SK-N-SH (cell line): ENCODE results near the gene UQCR11. TPM values are rescaled to one million over a fixed set of nuclear protein-coding genes. Genes with fewer than 3 reads are reported as not detected.

Experiments
- CTCF ChIA-PET: fragments of 300-600, 350-600 bp; formaldehyde crosslinking; extraction: SDS; loops from one replicate; lab custom pipeline; 2021; lab: Yijun Ruan, JAX
- POLR2A ChIA-PET: fragments of 350-600 bp; sonication (Branson Sonifier 250); formaldehyde crosslinking; extraction: SDS; loops from one replicate; lab custom pipeline; 2020; ENCODE audit warnings: antibody characterized with exemption, inconsistent platforms; lab: Yijun Ruan, JAX
- DNase-seq: peaks from one replicate; pipeline ENCODE4 v3.0.0; 2012
- H2AFZ ChIP-seq: fragments of 200-600 bp; sonication (generic); 2 replicates; pipeline ENCODE4 v1.8.1; 2016; ENCODE audit warnings: antibody characterized with exemption, mild to moderate bottlenecking, low read depth
- H3F3A ChIP-seq: fragments of 200-600 bp; sonication (generic); replicated peaks from 2 replicates; pipeline ENCODE3; 2016; ENCODE audit warnings: antibody characterized with exemption, mild to moderate bottlenecking; ENCODE audit not compliant: insufficient read depth
- H3K27ac ChIP-seq, 2 experiments: fragments of 200-500 bp in 1 of 2; fragments of 200-600 bp in 1 of 2; sonication (Bioruptor generic) in 1 of 2; sonication (generic), shearing (Covaris generic) in 1 of 2; 2 replicates each; pipeline versions ENCODE4 v1.5.1 to v1.6.1; 2014 to 2016; ENCODE audit warnings: low read depth in 2 of 2, inconsistent platforms in 1 of 2, low read length in 1 of 2, mild to moderate bottlenecking in 1 of 2, mixed read lengths in 1 of 2
- H3K27me3 ChIP-seq: fragments of 200-600 bp; sonication (generic), shearing (Covaris generic); 2 replicates; pipeline ENCODE4 v1.6.1; 2016; ENCODE audit warnings: mixed run types; ENCODE audit not compliant: insufficient read depth
- H3K36me3 ChIP-seq, 2 experiments: fragments of 200-500 bp in 1 of 2; fragments of 200-600 bp in 1 of 2; sonication (Bioruptor generic) in 1 of 2; sonication (generic) in 1 of 2; replicated peaks in 1 of 2; 2 replicates each; pipeline versions ENCODE3 to v1.5.1; 2014 to 2016; ENCODE audit warnings: low read length in 1 of 2, mild to moderate bottlenecking in 1 of 2; ENCODE audit not compliant: insufficient read depth in 2 of 2, control insufficient read depth in 1 of 2
- H3K4me1 ChIP-seq, 2 experiments: fragments of 200-500 bp in 1 of 2; fragments of 200-600 bp in 1 of 2; sonication (Bioruptor generic) in 1 of 2; sonication (generic), shearing (Covaris generic) in 1 of 2; 2 replicates each; pipeline versions ENCODE4 v1.5.1 to v1.6.1; 2014 to 2016; ENCODE audit warnings: low read depth in 1 of 2, low read length in 1 of 2, mixed run types in 1 of 2; ENCODE audit not compliant: insufficient read depth in 2 of 2, control insufficient read depth in 1 of 2
- H3K4me2 ChIP-seq: fragments of 200-600 bp; sonication (generic), shearing (Covaris generic); 2 replicates; pipeline ENCODE4 v1.6.1; 2017; ENCODE audit warnings: mixed run types
- H3K4me3 ChIP-seq, 2 experiments: fragments of 200-500 bp in 1 of 2; fragments of 200-600 bp in 1 of 2; sonication (Bioruptor generic) in 1 of 2; sonication (generic), shearing (Covaris generic) in 1 of 2; 2 replicates each; pipeline versions ENCODE4 v1.5.1 to v1.8.1; 2014 to 2016; ENCODE audit warnings: low read depth in 2 of 2, inconsistent platforms in 1 of 2, low read length in 1 of 2, mild to moderate bottlenecking in 1 of 2, mixed read lengths in 1 of 2, moderate library complexity in 1 of 2
- H3K79me2 ChIP-seq: fragments of 200-600 bp; sonication (generic); 2 replicates; pipeline ENCODE4 v1.8.1; 2017; ENCODE audit warnings: mild to moderate bottlenecking; ENCODE audit not compliant: insufficient read depth
- H3K9ac ChIP-seq: fragments of 200-600 bp; sonication (generic); 2 replicates; pipeline ENCODE4 v1.6.1; 2017; ENCODE audit warnings: mixed run types
- H3K9me2 ChIP-seq: fragments of 200-600 bp; sonication (generic); 2 replicates; pipeline ENCODE4 v1.6.1; 2017; ENCODE audit warnings: mixed run types
- H3K9me3 ChIP-seq: fragments of 200-600 bp; sonication (generic); 2 replicates; pipeline ENCODE4 v1.6.1; 2017; ENCODE audit warnings: mixed run types, mild to moderate bottlenecking, moderate library complexity
- H4K20me1 ChIP-seq: fragments of 200-600 bp; sonication (generic); 2 replicates; pipeline ENCODE4 v1.6.1; 2017; ENCODE audit warnings: mild to moderate bottlenecking, mixed run types; ENCODE audit not compliant: insufficient read depth
- CHD2 ChIP-seq: fragments of 150-350 bp; IDR thresholded peaks from 2 replicates; pipeline ENCODE4 v1.6.1; 2018; ENCODE audit warnings: low read length; ENCODE audit not compliant: partially characterized antibody
- CTCF ChIP-seq: fragments of 200-600 bp; sonication (generic); IDR thresholded peaks from 2 replicates; pipeline ENCODE4 v1.6.1; 2017; ENCODE audit warnings: antibody characterized with exemption, mild to moderate bottlenecking, moderate library complexity
- ELF1 ChIP-seq: IDR thresholded peaks from 2 replicates; pipeline ENCODE4 v1.4.0; 2012
- FOSL2 ChIP-seq: IDR thresholded peaks from 2 replicates; pipeline ENCODE4 v1.4.0; 2012; ENCODE audit warnings: low read depth, mild to moderate bottlenecking, moderate library complexity, borderline replicate concordance
- FOXM1 ChIP-seq: IDR thresholded peaks from 2 replicates; pipeline ENCODE4 v1.4.0; 2012; ENCODE audit warnings: low read depth, mild to moderate bottlenecking
- GABPA ChIP-seq: IDR thresholded peaks from 2 replicates; pipeline ENCODE4 v1.4.0; 2012; ENCODE audit warnings: low read depth, mild to moderate bottlenecking
- MEF2A ChIP-seq: IDR thresholded peaks from 2 replicates; pipeline ENCODE4 v1.4.0; 2012; ENCODE audit warnings: low read depth, borderline replicate concordance
- NRF1 ChIP-seq: IDR thresholded peaks from 2 replicates; pipeline ENCODE4 v1.6.1; 2012; ENCODE audit warnings: low read depth, mild to moderate bottlenecking, low read length
- POLR2AphosphoS5 ChIP-seq: IDR thresholded peaks from 2 replicates; pipeline ENCODE4 v1.6.1; 2012; ENCODE audit warnings: low read depth, low read length
- RFX5 ChIP-seq: IDR thresholded peaks from 2 replicates; pipeline ENCODE4 v1.6.1; 2012; ENCODE audit warnings: mild to moderate bottlenecking, improper control_type of control experiment, low read length
- RXRA ChIP-seq: IDR thresholded peaks from 2 replicates; pipeline ENCODE4 v1.4.0; 2012; ENCODE audit warnings: low read depth, mild to moderate bottlenecking, borderline replicate concordance
- TAF1 ChIP-seq: IDR thresholded peaks from 2 replicates; pipeline ENCODE4 v1.6.1; 2012; ENCODE audit warnings: low read depth, mild to moderate bottlenecking, low read length, moderate library complexity, borderline replicate concordance
- USF1 ChIP-seq: IDR thresholded peaks from 2 replicates; pipeline ENCODE4 v1.4.0; 2012; ENCODE audit warnings: low read depth, borderline replicate concordance
- WGBS: methylation state at CpG from one replicate; pipeline ENCODE4 v1.1.6; 2017; ENCODE audit warnings: low lambda C conversion rate; 5-methylcytosine and 5-hydroxymethylcytosine counted together
- polyA plus RNA-seq, 3 experiments: library from polyadenylated mRNA; depleted of rRNA; stranded (reverse); fragments of >200 nt; gene quantifications; 2 replicates each; pipeline ENCODE4 v1.2.3, GENCODE V29; 2012
- TF ChIP-seq, protein P1 (sequence below): IDR thresholded peaks from 2 replicates; pipeline ENCODE4 v1.6.1; 2012; ENCODE audit warnings: mild to moderate bottlenecking, low read depth, low read length, moderate library complexity
- TF ChIP-seq, protein P2 (sequence below): fragments of 150-350 bp; IDR thresholded peaks from 2 replicates; pipeline ENCODE4 v1.6.1; 2017; ENCODE audit warnings: antibody characterized with exemption, low read length, low read depth, borderline replicate concordance

UQCR11 gene
- polyA plus RNA-seq, 1 of the 3 experiments (the other 2 are of a cell fraction), result 372 TPM

DNA sequence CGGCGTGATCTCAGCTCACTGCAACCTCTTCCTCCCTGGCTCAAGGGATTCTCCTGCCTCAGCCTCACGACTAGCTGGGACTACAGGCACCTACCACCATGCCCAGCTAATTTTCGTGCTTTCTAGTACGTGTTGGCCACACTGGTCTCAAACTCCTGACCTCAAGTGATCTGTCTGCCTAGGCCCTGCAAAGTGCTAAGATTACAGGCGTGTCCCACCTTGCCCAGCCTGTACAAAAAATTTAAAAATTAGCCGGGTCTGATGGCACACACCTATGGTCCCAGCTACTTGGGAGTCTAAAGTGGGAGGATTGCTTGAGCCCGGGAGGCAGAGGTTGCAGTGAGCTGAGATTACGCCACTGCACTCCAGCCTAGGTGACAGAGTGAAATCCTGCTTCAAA, 32.5 kb downstream of the UQCR11 start:
- no peak for TF ChIP-seq TAF1
- no peak for TF ChIP-seq MEF2A
- no peak for TF ChIP-seq RFX5
- no peak for TF ChIP-seq ELF1
- TF ChIP-seq, protein P1, sequence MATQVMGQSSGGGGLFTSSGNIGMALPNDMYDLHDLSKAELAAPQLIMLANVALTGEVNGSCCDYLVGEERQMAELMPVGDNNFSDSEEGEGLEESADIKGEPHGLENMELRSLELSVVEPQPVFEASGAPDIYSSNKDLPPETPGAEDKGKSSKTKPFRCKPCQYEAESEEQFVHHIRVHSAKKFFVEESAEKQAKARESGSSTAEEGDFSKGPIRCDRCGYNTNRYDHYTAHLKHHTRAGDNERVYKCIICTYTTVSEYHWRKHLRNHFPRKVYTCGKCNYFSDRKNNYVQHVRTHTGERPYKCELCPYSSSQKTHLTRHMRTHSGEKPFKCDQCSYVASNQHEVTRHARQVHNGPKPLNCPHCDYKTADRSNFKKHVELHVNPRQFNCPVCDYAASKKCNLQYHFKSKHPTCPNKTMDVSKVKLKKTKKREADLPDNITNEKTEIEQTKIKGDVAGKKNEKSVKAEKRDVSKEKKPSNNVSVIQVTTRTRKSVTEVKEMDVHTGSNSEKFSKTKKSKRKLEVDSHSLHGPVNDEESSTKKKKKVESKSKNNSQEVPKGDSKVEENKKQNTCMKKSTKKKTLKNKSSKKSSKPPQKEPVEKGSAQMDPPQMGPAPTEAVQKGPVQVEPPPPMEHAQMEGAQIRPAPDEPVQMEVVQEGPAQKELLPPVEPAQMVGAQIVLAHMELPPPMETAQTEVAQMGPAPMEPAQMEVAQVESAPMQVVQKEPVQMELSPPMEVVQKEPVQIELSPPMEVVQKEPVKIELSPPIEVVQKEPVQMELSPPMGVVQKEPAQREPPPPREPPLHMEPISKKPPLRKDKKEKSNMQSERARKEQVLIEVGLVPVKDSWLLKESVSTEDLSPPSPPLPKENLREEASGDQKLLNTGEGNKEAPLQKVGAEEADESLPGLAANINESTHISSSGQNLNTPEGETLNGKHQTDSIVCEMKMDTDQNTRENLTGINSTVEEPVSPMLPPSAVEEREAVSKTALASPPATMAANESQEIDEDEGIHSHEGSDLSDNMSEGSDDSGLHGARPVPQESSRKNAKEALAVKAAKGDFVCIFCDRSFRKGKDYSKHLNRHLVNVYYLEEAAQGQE, result no peak
- TF ChIP-seq CHD2, result no peak
- no peak for TF ChIP-seq RXRA
- no peak for TF ChIP-seq POLR2AphosphoS5
- TF ChIP-seq GABPA, result no peak
- TF ChIP-seq, protein P2, sequence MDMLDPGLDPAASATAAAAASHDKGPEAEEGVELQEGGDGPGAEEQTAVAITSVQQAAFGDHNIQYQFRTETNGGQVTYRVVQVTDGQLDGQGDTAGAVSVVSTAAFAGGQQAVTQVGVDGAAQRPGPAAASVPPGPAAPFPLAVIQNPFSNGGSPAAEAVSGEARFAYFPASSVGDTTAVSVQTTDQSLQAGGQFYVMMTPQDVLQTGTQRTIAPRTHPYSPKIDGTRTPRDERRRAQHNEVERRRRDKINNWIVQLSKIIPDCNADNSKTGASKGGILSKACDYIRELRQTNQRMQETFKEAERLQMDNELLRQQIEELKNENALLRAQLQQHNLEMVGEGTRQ, result no peak
- TF ChIP-seq FOXM1, result no peak
- no peak for TF ChIP-seq CTCF
- no peak for TF ChIP-seq FOSL2
- TF ChIP-seq NRF1, result no peak
- no peak for TF ChIP-seq USF1
- Histone ChIP-seq H3K9me2 (no peaks in the 10 kb centered on the region), H3K4me3 (no peak overlapping the region), H3F3A (peaks cover 10% of the 10 kb centered on the region), H3K9me3 (no peaks in the 10 kb centered on the region), H3K9ac (no peak overlapping the region), H3K27ac (no peak overlapping the region), H3K79me2 (no peaks in the 10 kb centered on the region; the same call in 1 of the 2 replicates), H3K27me3 (no peaks in the 10 kb centered on the region), H3K36me3 (peaks cover 0 to 5% of the 10 kb centered on the region in 2 experiments), H4K20me1 (no peaks in the 10 kb centered on the region), H3K4me1 (peaks cover 0 to 4% of the 10 kb centered on the region in 2 experiments; a peak in 1 of 4 replicates), H3K4me2 (no peak overlapping the region), H2AFZ (no peak overlapping the region)
- POLR2A ChIA-PET, result interaction anchor here (0.6 kb wide), 2 partner anchors 13 to 18 kb away, joined by 3 to 4 read pairs; no protein-coding TSS in a partner anchor
- DNase-seq, result no peak
- WGBS, result 85% methylated on average over 9 of the region's 9 CpGs
- CTCF ChIA-PET, result no interaction called here
